Activated CD4-positive, alpha-beta T cell treated with anti-CD3 and anti-CD28 coated beads, Interleukin-2, Interleukin-6, amounts not matched to agents 100 ng/mL and 50 ng/mL, durations not matched to agents 16 hours and 8 hours (primary cell): Measurements from ENCODE around the gene MUC4.
"Not testable (repeated sequence)": the region's sequence is repeated elsewhere in the genome, so short reads cannot be mapped to it uniquely, and the experiment has no call there.

Source experiments
- DNase-seq: peaks from one replicate; pipeline ENCODE4 v3.0.0-alpha.2; 2020

The MUC4 gene

DNA sequence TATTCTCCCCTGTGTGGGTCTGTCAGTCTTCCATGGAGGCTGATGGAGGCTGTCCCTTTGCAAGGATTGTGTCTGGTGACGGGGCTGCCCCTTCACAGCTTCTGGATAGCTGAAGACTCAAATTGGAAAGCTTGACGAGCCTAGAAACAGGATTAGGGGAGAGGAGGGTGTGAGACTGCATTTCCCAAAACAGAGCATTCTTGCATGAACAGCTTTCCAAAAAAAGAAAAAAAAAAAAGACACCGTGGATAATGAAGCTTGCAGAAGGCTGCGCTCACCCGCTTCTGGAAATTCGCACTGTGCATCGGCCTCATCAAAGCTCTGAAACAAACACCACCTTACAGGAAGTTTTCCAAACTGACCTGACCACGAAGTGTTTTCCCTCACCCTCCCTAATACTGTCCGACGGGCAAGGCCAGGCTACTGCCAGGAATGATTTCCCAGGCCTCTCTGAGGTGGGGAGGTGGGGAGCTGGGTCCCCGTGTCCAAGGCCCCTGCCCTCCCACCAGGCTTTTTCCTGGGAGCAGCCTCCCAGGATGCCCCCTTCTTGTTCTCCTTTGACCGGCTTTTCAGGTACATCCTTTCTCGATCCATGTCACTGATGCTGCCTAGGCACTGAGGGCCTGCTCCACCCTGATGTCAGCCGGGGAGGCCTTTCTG lies 24.9 kb upstream of the MUC4 start:
- no peak for DNase-seq

DNA sequence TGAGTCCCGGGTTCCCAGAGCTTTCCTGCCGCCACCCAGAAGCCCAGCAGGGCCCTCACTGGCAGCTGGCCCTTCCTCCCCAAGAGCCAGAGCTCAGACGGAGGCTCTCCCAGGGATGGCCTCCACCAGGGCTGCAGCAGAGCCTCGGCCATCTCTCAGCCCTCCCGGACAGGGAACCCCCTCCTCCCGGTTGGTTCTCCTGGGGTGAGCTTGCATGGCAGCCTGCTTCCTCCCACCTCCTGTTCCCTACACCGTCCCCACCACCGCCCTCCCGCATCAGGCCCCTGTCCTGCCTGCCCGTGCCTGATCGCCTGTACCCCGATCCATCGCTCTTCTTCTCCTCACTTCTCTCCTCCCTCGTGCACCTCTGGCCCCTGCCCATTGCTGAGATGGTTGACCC lies 24.1 kb upstream of the MUC4 start:
- no peak for DNase-seq

DNA sequence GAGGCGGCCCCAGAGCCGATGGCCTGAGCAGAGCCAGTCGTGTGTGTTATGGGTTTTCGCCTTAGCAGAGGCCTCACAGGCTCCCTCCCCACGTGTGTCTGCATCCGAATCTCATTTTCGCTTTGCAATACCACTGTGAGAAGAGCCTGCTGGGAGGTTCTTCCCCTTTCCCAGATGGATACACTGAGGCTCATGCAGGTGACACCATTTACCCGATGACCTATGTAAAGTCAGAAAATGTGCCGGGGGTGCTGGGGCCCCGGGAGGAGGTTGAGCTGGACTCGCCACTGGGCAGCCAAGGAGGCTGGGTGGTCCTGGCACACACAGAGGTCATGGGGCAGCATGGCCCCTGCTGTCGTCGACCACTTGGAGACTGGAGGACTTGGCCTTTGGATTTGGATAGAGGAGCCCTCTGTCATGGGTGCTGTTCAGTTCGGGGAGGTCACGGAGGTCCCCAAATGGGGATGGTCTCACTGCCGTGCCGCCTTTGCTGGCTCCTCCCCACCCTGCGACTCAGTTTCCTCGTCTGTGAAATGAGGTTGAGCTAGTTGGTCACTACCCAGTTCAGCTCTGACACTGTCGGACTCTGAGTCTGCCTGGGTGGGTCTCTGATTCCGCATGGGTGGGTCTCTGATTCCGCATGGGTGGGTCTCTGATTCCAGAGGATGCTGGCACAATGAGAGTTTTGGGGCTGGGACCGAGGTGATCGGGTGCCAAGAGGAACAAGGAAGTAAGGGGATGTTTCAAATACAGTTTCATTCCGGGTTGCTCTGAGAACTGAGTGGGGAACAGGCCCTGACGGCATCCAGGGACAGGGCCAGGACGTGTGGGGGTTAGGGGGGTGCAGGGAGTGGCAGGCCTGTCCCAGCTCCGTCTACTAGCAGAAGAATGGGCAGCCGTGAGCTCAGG lies 23.2 kb upstream of the MUC4 start:
- no peak for DNase-seq

DNA sequence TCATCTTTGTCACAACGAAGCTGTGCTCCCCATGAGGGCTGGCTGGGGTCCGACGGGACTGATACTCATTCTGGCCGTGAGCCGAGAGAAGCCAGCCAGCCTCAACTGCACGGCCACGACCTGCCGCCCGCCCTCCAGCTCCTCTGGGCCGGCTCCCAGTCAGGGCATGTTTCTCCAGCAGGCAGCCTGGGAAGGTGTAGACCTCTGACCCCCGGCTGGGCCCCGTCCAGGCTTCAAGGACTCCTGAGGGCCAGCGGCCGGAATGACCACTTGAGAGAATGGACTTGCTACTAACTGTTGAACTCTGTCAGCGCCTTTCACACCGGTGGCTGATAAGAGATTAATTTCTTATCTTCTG lies 18.1 kb upstream of the MUC4 start:
- no peak for DNase-seq

DNA sequence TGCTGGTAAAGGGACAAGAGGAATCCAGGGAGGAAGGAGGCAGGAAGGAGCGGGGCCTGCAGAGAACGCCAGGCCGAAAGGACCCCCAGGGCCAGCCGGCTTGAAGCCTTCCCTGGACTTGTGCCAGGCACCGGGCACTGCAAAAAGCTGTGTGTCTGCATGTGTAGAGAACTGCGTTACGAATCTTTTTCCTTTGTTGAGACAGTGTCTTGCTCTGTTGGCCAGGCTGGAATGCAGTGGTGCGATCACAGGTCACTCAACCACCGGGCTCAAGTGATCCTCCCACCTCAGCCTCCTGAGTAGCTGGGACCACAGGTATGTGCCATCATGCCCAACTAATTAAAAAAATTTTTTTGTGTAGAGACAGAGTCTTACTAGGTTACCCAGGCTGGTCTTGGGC lies 17.0 kb upstream of the MUC4 start:
- DNase-seq: no peak

DNA sequence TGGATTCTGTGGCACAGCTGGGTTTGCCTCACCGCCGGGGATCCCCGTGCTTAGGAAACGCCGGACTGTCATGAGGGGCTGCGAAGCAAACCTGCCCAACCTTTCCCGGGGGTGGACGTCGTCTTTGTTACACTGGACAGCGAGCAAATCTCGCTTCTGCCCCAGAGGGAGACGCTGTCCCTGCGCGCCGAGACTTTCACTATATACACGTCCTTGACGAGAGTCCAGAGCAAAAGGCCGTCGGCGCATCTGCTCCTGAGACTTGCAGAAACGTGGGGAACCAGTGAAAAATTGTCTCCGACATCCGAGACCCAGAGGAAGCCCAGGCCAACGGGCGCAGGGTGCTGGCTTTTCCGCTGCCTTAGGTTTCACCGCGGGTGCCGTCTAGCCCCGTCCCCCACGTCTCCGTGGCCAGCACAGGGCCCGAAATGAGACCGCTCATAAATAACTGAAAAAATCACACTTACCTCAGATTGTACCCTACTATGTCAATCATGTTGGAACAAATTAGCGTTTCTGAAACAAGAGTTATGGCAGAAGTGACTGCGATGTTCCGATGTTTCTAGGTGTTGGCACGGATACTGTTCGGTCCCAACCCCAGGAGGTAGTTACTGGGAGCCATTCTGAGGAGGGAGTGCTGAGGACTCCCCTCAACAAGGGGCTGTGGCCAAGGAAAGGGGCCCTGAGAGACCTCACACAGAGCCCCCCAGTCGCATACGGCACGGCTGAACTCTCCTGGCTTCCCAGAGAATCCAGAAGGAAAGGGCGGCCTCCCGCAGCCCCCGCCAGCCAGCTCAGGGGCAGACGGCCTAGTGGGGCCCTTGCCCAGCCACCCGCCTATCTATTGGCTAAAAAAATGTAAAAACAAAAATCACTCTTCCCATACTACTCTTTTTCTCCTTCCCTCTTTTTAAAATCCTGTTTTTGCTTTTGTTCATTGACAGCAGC lies 14.4 kb upstream of the MUC4 start:
- no peak for DNase-seq

DNA sequence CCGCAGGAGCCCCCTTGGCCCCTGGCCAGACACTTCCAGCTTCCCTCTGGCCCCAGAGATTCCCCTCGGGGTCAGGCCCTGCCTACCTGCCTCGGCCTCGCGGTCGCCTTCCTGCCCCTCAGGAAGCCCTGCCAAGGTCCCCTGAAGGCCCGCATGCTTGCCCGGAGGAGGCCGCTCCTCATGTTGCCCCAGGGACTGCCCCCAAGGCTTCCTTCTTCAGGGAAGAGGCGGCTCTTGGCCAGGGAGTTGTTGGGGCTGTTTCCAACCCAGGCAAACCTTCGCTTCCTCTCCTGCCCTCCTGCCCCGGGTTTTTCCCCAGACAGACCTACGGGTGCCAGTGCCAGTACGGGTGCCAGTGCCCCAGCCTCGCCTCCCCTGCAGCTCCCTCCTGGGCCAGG lies 13.5 kb upstream of the MUC4 start:
- DNase-seq: no peak

DNA sequence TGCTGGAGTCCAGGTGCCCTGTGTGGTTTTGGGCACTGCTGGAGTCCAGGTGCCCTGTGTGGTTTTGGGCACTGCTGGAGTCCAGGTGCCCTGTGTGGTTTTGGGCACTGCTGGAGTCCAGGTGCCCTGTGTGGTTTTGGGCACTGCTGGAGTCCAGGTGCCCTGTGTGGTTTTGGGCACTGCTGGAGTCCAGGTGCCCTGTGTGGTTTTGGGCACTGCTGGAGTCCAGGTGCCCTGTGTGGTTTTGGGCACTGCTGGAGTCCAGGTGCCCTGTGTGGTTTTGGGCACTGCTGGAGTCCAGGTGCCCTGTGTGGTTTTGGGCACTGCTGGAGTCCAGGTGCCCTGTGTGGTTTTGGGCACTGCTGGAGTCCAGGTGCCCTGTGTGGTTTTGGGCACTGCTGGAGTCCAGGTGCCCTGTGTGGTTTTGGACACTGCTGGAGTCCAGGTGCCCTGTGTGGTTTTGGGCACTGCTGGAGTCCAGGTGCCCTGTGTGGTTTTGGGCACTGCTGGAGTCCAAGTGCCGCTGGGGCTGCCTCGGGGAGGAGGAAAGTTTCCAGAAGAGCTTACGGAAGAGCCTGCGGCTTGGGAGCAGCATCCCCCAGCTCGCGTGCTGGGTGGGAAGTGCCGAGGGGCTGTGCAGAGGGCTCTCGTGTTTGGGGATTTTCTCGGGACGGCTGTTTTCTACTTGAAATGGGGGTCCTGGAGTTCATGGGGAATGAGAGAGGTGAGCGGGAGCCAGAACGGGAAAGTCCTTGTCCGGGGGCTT lies 12.9 kb upstream of the MUC4 start:
- not testable (repeated sequence) for DNase-seq

DNA sequence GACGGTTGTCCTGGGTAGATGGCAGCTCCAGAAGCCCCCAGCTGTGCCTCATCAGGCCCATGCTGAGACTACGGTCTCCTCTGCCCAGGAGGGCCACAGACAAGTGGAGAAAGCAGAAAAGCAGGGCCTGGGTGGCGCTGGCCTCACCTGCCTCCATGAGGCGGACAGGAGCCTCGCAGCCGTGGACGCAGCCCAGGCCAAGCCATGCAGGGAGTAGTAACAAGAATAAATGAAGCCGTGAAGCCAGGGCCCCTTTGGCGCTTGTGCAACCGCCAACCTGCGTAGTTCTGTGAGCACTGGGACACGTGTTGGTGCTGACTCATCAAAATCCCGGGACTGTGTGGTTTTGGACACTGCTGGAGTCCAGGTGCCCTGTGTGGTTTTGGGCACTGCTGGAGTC lies 12.3 kb upstream of the MUC4 start:
- no peak for DNase-seq

DNA sequence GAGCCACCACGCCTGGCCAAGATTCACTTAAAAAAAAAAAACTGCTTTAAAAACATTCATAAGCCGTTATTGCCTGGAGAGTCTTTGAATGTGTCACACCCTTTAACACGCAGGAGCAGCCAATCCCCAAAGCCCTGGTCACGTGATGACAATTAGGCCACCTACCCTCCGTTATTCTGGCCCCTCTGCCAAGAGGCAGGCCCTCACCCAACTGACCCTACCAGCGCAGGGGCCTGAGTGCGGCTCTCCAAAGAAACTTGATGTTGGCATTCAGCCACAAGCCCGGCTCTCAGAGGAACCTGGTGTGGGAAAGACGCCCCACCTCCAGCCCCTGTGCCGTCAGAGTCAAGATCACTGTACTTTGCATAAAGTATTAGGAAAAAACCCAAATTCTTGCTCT lies 11.6 kb upstream of the MUC4 start:
- no peak for DNase-seq

DNA sequence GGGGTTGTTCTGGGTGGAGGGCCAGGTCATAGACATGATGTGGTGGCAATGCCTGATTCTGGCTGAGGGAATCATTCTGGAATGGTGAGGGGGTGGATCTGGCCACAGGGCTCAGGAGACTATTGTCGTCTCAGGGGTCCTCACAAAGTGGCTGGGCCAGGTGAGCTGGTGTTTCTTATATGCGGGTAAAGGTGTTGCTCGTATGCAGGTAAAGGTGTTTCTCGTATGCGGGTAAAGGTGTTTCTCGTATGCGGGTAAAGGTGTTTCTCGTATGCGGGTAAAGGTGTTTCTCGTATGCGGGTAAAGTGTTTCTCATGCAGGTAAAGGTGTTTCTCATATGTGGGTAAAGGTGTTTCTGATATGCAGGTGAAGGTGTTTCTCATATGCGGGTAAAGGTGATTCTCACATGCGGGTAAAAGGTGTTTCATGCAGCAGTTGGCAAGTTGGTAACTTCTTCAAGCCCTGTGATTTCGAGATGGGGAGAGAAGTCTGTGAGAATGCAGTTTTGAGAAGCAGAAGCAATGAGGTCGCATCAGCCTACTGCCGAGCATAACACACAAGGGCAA lies 10.5 kb upstream of the MUC4 start:
- DNase-seq: no peak

DNA sequence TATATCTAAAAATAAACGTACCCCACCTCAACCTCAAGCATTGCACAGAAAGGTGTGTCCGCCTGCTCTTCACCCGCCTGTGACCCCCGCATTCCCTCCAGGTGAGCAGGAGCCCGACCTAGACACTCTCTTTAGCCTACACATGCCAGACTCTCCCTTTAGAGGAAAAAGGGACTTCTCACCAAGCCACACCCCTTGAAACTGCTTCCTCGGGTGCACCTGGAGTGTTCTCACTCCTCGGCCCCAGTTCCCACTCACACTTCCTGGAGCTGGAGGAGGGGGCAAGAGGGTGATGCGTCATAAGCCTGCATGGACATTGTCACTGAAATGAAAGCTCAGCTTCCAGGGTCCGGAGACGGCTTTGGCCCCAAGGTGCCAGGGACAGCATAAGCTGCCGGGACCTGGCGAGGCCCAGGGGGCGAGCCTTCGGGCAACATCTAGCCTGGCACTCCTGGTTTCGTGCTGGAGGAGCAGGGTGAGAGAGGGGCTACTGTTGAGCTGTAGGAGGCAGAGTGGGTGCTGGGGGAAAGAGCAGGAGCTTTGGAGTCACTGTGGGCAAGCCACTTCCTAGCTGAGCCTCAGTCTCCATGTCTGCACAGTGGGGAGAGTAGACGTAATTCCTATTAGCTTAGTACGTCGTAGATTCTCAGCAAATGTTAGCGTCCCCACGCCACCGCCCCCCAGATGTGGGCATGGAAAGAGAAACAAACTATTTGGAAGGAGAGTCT lies 9.8 kb upstream of the MUC4 start:
- no peak for DNase-seq

DNA sequence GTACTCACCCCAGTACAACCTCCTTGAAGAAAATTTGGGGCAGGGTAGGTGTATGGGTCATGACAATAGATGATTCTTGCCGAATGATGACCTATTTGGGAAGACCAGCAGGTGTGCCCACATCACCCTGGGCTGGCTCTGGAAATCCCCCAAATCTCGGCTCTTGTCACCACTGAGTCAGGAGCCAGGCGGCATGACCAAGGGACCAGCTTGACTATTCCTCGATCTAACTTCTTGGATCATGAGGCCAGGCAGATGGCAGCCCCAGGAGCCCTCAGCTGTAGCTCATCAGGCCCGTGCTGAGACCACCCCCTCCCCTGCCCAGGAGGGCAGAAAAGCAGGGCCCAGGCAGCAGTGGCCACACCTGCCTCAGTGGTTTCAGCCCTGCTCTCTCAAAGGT lies 9.2 kb upstream of the MUC4 start:
- no peak for DNase-seq

DNA sequence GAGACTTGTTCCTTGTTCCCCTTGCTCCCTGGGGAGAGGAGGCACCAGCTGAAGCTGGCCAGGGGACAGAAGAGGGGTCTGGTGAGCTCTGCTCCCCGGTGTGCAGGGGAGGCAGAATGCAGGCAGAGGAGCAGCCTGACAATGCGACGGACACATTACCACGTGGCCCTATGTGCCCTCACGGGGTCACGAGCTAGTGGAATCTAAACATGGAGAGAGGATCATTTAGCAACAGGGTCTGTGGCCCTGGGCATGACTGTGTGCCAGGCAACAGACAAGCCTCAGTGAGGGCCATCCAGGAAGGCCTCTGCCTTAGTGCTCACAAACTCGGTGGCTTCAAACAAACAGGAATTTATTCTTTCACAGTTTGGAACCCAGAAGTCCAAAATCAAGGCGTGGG lies 8.5 kb upstream of the MUC4 start:
- DNase-seq: no peak

DNA sequence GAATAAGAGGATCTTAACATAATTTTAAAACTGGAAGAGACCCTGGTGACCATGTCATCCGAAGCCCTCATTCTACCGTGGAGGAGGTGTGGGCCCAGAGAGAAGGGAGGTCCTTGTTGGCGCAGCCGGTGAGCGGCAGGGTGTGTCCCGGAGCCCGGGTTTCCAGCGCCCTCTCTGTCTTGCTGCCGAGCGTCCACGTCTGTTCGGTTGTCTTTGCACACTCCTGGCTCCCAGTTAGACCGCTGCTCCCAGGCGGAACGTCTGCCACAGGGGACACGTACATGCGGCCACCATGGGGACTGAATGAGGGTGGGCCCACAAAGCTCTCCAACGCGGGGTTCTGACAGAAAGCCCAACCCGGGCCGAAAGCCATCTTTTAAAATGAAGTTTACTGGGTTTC lies 6.6 kb upstream of the MUC4 start:
- DNase-seq: no peak

DNA sequence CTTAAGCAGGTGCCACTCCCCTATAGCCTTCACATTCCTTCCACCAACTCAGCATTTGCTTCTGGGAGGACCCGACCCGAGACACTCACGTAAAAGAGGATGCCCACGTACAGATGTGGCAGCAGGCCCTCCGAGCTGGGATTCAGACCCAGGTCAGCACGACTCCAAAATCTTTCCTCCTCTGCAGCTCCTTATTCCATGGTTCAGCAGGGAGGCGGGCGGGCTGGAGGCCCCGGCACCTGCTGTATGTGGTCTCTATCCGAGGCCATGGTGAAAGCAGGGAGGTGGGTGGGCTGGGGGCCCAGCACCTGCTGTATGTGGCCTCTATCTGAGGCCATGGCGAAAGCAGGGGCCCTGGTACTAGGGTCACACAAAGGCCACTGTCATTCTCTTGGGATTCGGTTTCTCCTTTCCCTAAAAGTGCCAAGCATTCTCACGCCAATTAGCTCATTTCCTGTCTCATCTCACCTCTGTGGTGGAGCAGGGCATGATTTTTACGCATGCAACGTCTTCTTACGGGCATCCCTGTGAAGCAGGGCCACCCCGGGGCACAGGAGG lies 5.9 kb upstream of the MUC4 start:
- no peak for DNase-seq

DNA sequence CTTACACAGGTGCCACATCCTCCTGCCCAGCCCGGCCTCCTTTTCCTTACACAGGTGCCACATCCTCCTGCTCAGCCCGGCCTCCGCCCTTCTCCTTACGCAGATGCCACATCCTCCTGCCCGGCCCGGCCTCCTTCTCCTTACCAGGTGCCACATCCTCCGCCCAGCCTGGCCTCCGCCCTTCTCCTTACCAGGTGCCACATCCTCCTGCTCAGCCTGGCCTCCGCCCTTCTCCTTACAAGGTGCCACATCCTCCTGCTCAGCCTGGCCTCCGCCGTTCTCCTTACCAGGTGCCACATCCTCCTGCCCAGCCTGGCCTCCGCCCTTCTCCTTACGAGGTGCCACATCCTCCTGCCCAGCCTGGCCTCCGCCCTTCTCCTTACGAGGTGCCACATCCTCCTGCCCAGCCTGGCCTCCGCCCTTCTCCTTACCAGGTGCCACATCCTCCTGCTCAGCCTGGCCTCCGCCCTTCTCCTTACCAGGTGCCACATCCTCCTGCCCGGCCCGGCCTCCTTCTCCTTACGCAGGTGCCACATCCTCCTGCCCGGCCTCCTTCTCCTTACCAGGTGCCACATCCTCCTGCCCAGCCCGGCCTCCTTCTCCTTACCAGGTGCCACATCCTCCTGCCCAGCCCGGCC lies 4.7 kb upstream of the MUC4 start:
- DNase-seq: not testable (repeated sequence)

DNA sequence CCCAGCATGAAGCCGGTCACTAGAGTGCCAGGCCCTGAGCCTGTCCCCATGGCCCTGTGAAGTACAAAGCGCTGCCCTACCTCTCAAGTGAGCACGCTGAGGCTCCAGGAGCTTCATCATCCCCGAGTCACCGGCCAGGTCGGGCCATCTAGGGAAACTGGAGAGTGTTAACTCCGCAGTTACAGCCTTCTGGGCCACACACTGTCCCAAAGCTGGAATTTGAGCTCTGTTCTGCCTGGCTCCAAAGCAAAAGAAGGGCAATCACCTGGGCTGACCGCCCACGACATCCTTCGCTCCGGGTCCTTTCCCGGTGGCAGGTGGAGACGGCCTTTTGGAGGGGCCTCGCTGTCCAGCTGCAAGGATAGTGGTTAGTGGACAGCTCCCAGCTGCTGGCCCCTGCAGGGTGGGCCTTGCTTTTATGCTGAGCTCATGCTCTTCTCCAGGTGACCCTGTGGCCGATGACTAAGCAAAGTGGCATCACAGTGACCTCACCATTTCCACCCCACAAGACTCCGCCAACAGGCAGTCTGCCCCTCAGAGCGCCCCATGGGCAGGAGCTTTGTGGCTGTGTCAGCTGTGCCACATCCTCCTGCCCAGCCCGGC lies 3.5 kb upstream of the MUC4 start:
- peak; percentile 46 for DNase-seq

DNA sequence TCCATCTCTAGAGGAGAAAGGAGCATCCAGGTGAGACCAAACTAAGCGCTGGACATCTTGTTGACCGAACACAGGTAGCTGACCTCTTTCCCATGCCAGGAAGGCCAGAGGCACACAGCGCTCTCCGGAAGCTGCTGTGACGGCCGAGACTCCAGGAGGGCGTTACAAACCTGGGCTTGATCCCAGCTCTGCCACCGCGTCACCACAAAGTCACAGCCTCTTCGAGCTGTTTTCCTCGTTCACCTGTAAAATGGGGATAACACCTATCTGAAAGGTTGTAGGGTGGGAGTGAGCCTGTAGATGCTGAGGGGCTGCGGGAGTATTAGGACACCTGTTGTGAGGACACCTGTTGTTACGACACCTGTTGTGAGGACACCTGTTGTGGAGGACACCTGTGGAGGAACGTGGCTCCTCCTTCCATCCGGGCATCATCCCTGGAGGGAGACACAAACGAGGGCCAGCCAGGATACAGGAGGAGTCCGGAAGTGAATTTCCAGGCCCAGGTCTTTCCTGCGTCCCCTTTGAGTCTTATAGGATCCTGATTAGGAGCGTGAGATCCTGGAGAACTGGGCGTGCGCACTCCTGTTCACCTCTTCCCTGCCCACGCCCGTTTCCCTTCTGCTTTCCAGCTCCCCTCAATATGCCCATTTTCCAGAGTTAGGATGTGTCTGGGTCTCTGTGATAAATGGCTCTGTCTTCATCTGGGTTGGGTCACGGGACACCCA lies 2.3 kb upstream of the MUC4 start:
- no peak for DNase-seq

DNA sequence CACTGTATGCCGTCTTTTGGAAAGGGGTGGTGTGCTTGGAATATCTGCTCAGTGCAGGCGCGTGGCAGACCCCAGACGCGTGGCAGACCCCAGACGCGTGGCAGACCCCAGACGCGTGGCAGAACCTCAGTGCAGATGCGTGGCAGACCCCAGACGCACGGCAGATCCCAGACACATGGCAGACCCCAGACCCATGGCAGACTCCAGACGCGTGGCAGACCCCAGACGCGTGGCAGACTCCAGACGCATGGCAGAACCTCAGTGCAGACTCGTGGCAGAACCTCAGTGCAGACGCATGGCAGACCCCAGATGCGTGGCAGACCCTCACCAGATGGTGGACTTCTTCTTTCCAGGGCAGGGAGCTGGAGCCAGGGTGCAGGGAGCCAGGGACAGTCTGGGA lies 637 bp upstream of the MUC4 start:
- DNase-seq: no peak
